K562 (cell line): ENCODE results near the gene KCNJ9. TPM values are rescaled to one million over a fixed set of nuclear protein-coding genes. Genes with fewer than 3 reads are reported as not detected.

Source experiments
- DMBX1 ChIP-seq: fragments of 250-450 bp; sonication (Bioruptor Pico); IDR thresholded peaks from 2 replicates; pipeline ENCODE4 v1.8.0; 2022; ENCODE audit warnings: inconsistent platforms, mild to moderate bottlenecking, moderate library complexity, borderline replicate concordance
- E2F8 ChIP-seq: fragments of 450-650 bp; IDR thresholded peaks from 2 replicates; pipeline ENCODE4 v1.7.1; 2018; ENCODE audit warnings: mild to moderate bottlenecking, low read depth; ENCODE audit not compliant: partially characterized antibody
- EGR1 ChIP-seq: fragments of 450-650 bp; conservative IDR thresholded peaks from 2 replicates; pipeline ENCODE4 v1.6.1; 2017; ENCODE audit warnings: mild to moderate bottlenecking
- HMGN3 ChIP-seq: IDR thresholded peaks from 2 replicates; pipeline ENCODE4 v1.6.1; 2011; ENCODE audit warnings: borderline replicate concordance, low read depth, mild to moderate bottlenecking, mixed read lengths, low read length; ENCODE audit not compliant: insufficient read length; ENCODE audit errors: extremely low read depth
- MYBL2 ChIP-seq, 2 experiments: fragments of 450-650 bp in 1 of 2; sonication (generic) in 1 of 2; formaldehyde crosslinking in 1 of 2; IDR thresholded peaks; 2 replicates each; pipeline versions ENCODE4 v1.6.1 to v1.8.1; 2017 to 2022; ENCODE audit warnings: borderline replicate concordance in 1 of 2, inconsistent platforms in 1 of 2, low read depth in 1 of 2, mild to moderate bottlenecking in 1 of 2, missing genetic modification reagents in 1 of 2, moderate library complexity in 1 of 2
- RB1 ChIP-seq: fragments of 450-650 bp; IDR thresholded peaks from 2 replicates; pipeline ENCODE4 v1.6.1; 2017; ENCODE audit warnings: low read depth, mild to moderate bottlenecking
- RBM14 ChIP-seq: fragments of 200-400 bp; formaldehyde crosslinking; IDR thresholded peaks from 2 replicates; pipeline ENCODE4 v1.6.1; 2018; ENCODE audit warnings: low read depth, mild to moderate bottlenecking, low read length, moderate library complexity, borderline replicate concordance; ENCODE audit not compliant: insufficient read depth
- SP1 ChIP-seq: sonication (generic); formaldehyde crosslinking; IDR thresholded peaks from 2 replicates; pipeline ENCODE4 v1.8.1; 2022; ENCODE audit warnings: mild to moderate bottlenecking, missing genetic modification reagents
- SREBF1 ChIP-seq: fragments of 150-350 bp; IDR thresholded peaks from 2 replicates; pipeline ENCODE4 v1.6.1; 2014; ENCODE audit warnings: antibody characterized with exemption, low read depth, low read length, borderline replicate concordance
- TAF7 ChIP-seq: fragments of 450-650 bp; IDR thresholded peaks from 2 replicates; pipeline ENCODE4 v1.6.1; 2016; ENCODE audit warnings: missing genetic modification characterization, missing compliant biosample characterization
- ZBTB17 ChIP-seq: fragments of 450-650 bp; formaldehyde crosslinking; IDR thresholded peaks from 2 replicates; pipeline ENCODE4 v1.4.0; 2020; ENCODE audit warnings: mild to moderate bottlenecking
- ZNF165 ChIP-seq: fragments of 250-450 bp; sonication (Bioruptor Pico); IDR thresholded peaks from 2 replicates; pipeline ENCODE4 v1.4.0; 2020; ENCODE audit warnings: borderline replicate concordance
- ZNF449 ChIP-seq: fragments of 250-450 bp; sonication (Bioruptor Pico); IDR thresholded peaks from 2 replicates; pipeline ENCODE4 v1.8.0; 2022; ENCODE audit warnings: moderate library complexity, mild to moderate bottlenecking, inconsistent platforms
- polyA plus RNA-seq, 8 experiments: library from polyadenylated mRNA; depleted of rRNA in 4 of 8; stranded (reverse) in 5 of 8; unstranded in 3 of 8; fragments of >200 nt; fragmentation: Nextera tagmentation in 2 of 8; fragmentation: Illumina TruSeq in 1 of 8; extraction: Ambion mirVana in 2 of 8; extraction: Trizol in 1 of 8; gene quantifications; 2 replicates each; pipeline versions ENCODE4 v1.2.1 to v1.2.3, GENCODE V29; 2011 to 2014; ENCODE audit warnings: inconsistent platforms in 1 of 8, missing spikeins in 1 of 8
- total RNA-seq, 7 experiments: library from RNA; depleted of rRNA in 6 of 7; stranded (reverse); fragments of >200 nt in 6 of 7; fragmentation: Illumina TruSeq in 2 of 7; extraction: Trizol in 2 of 7; gene quantifications; 2 replicates each; pipeline versions ENCODE4 v1.2.1 to v1.2.3, GENCODE V29; 2011 to 2021; ENCODE audit warnings: low replicate concordance in 1 of 7
- TF ChIP-seq, protein P1 (sequence below), 2 experiments: IDR thresholded peaks; 2 replicates each; pipeline ENCODE4 v1.6.1; 2012; ENCODE audit warnings: improper control_type of control experiment in 2 of 2, low read depth in 2 of 2, low read length in 2 of 2, borderline replicate concordance in 1 of 2
- TF ChIP-seq, protein P2 (sequence below): fragments of 250-450 bp; sonication (Bioruptor Pico); IDR thresholded peaks from 2 replicates; pipeline ENCODE4 v1.8.0; 2022; ENCODE audit warnings: inconsistent platforms, mild to moderate bottlenecking, moderate library complexity, borderline replicate concordance
- TF ChIP-seq, protein P3 (sequence below), 2 experiments: fragments of 450-650 bp in 1 of 2; sonication (generic) in 1 of 2; formaldehyde crosslinking in 1 of 2; IDR thresholded peaks in 1 of 2; conservative IDR thresholded peaks in 1 of 2; 2 replicates each; pipeline versions ENCODE4 v1.6.1 to v1.8.1; 2016 to 2023; ENCODE audit warnings: mild to moderate bottlenecking in 2 of 2, moderate library complexity in 2 of 2, inconsistent platforms in 1 of 2, missing genetic modification reagents in 1 of 2

The KCNJ9 gene
- total and polyA plus RNA-seq, 9 of the 15 experiments (the other 6 are each of a cell fraction or from before 2014, with no cell fraction given), result not detected

DNA sequence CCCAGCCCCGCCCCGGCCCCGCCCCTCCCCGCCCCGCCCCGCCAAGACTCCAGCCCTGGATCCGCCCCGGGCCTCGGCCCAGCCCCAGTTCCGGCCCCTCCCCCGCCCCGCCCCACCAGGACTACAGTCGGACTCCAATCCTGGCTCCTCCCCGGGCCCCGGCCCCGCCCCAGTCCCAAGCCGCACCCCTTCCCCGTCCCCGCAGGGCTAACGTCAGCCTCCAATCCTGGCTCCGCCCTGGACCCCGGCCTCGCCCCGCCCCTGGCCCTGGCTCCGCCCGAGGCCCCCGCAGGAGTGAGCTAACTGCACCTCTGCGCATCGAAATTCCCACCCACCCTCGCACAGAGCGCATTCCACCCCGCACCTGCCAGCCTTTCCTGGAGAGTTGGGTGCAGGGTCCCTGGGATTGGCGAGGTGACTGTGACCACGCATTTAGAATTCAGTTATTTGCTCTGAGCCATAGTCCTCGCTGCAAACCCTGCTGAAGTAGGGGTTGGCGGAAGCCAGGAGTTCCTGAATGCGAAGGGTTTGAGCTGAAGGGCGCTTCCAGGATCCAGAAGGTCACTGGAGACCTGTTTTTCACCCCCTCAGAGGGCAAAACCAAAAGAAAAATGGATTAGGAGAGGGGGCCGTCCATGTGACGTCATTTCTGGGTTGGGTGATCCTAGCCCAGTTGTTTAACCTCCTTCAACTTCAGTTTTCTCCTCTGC is 17.7 kb downstream of the KCNJ9 start (continued):
- TF ChIP-seq, protein P1, sequence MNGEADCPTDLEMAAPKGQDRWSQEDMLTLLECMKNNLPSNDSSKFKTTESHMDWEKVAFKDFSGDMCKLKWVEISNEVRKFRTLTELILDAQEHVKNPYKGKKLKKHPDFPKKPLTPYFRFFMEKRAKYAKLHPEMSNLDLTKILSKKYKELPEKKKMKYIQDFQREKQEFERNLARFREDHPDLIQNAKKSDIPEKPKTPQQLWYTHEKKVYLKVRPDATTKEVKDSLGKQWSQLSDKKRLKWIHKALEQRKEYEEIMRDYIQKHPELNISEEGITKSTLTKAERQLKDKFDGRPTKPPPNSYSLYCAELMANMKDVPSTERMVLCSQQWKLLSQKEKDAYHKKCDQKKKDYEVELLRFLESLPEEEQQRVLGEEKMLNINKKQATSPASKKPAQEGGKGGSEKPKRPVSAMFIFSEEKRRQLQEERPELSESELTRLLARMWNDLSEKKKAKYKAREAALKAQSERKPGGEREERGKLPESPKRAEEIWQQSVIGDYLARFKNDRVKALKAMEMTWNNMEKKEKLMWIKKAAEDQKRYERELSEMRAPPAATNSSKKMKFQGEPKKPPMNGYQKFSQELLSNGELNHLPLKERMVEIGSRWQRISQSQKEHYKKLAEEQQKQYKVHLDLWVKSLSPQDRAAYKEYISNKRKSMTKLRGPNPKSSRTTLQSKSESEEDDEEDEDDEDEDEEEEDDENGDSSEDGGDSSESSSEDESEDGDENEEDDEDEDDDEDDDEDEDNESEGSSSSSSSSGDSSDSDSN (IDR thresholded peaks at IDR 0.05; ENCODE audit: borderline replicate concordance in 1 of 2, low read depth in 2 of 2, low read length in 2 of 2), result no peak
- no peak for TF ChIP-seq TAF7
- TF ChIP-seq ZNF165 (CRISPR knock-in tag), result no peak
- TF ChIP-seq RBM14, result no peak
- TF ChIP-seq SP1 (CRISPR knock-in tag), result no peak; the same call in 1 of the 2 replicates
- TF ChIP-seq, protein P2, sequence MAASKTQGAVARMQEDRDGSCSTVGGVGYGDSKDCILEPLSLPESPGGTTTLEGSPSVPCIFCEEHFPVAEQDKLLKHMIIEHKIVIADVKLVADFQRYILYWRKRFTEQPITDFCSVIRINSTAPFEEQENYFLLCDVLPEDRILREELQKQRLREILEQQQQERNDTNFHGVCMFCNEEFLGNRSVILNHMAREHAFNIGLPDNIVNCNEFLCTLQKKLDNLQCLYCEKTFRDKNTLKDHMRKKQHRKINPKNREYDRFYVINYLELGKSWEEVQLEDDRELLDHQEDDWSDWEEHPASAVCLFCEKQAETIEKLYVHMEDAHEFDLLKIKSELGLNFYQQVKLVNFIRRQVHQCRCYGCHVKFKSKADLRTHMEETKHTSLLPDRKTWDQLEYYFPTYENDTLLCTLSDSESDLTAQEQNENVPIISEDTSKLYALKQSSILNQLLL (CRISPR knock-in tag), result no peak
- TF ChIP-seq, protein P3, sequence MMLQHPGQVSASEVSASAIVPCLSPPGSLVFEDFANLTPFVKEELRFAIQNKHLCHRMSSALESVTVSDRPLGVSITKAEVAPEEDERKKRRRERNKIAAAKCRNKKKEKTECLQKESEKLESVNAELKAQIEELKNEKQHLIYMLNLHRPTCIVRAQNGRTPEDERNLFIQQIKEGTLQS (IDR thresholded peaks at IDR 0.05), result peak; percentile 86
- TF ChIP-seq, protein P3 (CRISPR knock-in tag; conservative IDR thresholded peaks at IDR 0.05), result peak; percentile 37; the same call in 1 of the 2 replicates
- 0 out of 2 replicates have a peak, but pooled peaks have one; percentile 14 for TF ChIP-seq ZBTB17
- TF ChIP-seq EGR1, result 0 out of 2 replicates have a peak, but pooled peaks have one; percentile 11
- TF ChIP-seq MYBL2 (IDR thresholded peaks at IDR 0.05; ENCODE audit: low read depth), result no peak
- no peak for TF ChIP-seq MYBL2 (CRISPR knock-in tag; IDR thresholded peaks at IDR 0.05; ENCODE audit: borderline replicate concordance)
- TF ChIP-seq HMGN3, result no peak
- no peak for TF ChIP-seq DMBX1 (CRISPR knock-in tag)
- peak; percentile 46; the same call in 1 of the 2 replicates for TF ChIP-seq ZNF449 (CRISPR knock-in tag)
- TF ChIP-seq RB1, result no peak
- no peak for TF ChIP-seq SREBF1
- TF ChIP-seq E2F8, result no peak
